GM21723 (cell line): ENCODE data around the gene EQTN.

Experiments used
- ATAC-seq: cut with Tn5 transposase; IDR thresholded peaks from one replicate; pipeline ENCODE4 v1.9.1; 2021; ENCODE audit warnings: mild to moderate bottlenecking, moderate library complexity; ENCODE audit not compliant: unreplicated experiment

The EQTN gene

DNA sequence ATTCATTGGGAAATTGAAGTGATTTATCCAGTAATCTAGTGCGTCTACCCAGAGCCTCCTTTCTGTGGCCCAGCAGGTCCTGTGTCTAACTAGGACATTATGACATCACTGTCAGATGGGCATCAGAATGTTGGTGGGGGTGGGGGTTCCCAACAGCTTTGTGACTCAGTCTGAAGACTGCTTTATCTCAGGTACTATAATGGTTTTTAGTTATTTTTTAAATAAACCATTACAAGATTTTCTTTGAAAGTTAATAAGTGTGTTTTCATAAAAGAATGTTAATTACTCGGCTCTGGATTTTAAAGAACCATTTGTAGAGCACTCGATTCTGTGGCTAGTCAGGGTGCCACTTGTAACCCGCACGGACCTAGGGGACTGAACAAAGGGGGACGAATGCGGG lies at the start of gene EQTN:
Gene EQTN (minus strand): TSS at position 101 of the 400 bp plus-strand sequence. CDS start 95 bp downstream, at position 6.
- ATAC-seq: no peak

DNA sequence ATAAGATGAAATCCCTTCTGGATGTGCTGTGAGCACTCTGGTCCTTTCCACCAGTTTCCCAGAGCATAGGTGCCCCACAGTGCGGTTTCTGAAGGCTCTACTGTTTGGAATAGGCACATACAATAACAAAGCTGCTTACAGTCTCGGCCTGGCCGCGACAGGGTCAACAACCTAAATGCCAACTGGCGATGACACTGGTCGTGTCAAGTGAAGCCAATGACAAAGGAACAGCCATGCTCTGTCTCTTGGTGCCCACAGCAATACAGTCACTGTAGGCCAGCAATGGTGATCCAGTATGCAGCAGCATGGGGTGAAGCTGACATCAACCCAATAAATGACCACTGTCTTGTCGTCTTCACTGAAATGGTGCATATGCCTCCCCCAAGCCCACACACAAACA lies 47.8 kb upstream of the EQTN start:
- no peak for ATAC-seq

DNA sequence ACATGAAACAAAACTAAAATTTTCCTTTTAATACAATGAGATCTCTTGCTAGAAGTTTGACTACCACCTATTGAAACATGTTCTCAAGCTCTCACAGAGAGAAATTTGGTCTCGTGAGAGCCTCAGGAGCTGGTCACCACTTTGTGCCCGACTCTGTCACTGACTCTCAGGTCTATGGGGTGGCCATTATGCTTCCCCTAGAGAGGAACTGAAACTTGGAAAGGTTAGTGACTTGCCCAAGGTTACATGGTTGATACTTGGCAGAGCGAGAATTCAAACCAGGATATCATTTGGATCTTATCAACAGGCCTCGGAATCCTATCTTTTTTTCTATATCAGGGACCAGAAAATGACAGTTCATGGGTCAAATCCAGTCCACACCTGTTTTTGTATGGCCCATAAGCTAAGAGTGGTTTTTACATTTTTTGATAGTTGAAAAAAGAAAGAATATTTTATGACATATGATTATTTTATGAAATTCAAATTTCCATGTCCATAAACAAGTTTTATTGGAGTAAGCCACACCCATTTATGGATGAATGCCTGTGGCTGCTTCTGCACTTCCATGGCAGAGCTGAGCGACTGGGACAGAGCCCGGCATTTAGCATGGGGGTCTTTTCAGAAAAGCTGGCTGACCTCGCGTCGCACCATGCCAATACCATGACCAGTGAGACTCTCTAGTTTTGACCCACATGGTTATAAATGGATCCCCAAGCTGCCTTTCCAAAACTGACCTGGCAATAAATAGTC lies 44.8 kb upstream of the EQTN start:
- no peak for ATAC-seq

DNA sequence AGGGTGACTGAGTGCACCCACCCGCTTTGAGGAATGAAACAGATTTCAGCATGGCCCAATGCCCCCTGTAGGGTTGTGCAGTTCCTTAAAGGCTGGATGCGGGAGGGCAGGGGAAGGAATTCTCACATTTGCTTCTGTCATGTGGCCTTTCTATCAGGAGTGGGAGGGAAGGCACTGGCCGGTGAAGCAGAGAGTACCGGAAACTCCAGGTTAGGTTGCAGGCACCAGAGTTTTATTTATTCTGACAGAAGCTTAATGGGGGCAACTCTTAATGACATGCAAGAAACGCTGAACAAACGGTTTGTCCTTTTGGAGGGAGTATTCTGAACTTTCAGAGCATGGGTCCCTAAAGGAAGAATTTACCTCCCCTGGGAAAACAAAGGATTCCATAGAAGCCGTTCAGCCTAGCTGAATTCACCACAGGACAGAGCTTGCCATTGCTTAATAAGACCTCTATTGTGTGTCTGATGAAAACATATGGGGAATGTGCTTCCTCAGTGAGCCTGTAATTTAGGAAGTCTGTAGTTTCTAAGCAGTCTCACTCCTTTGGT lies 44.1 kb upstream of the EQTN start:
- no peak for ATAC-seq

DNA sequence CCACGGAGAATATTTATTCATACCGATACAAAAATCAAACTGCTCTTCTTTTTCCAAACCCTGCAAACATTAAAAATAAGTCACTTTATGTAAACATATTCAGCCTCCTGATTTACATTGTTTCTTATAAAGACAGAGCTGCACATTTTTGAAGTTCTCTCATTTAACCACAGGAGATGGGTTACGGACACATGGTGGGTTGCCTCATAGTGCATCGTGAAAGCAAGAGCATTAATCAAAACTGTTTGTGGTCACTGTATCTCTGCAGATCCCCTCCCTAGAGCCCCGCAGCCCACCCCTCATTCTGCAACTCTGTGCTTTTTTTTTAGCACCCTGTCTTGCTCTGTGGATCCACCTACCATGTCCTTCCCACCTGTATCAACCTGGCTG lies 43.3 kb upstream of the EQTN start:
- ATAC-seq: no peak

- no peak for ATAC-seq
Observed at GRCh38 chr9:27339661-27340284, 42.8 kb upstream of the EQTN start.

DNA sequence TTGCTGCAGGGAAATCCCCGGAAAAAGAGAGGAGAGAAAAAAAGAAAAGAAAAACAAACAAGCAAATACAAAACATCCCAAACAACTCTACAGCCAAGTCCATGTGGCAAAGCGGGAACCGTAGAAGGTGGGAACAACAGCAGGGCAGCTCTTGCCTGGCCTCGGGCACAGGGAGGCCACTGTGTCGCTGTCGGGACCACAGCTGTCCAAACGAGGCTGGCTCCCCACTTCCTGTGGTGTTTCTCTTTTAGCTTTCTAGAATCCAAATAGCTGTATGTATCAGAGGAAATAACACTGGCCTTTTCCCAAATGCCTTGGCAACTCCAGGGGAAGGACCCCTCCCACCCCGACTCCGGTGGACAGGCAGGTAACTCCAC lies 41.6 kb upstream of the EQTN start:
- no peak for ATAC-seq

DNA sequence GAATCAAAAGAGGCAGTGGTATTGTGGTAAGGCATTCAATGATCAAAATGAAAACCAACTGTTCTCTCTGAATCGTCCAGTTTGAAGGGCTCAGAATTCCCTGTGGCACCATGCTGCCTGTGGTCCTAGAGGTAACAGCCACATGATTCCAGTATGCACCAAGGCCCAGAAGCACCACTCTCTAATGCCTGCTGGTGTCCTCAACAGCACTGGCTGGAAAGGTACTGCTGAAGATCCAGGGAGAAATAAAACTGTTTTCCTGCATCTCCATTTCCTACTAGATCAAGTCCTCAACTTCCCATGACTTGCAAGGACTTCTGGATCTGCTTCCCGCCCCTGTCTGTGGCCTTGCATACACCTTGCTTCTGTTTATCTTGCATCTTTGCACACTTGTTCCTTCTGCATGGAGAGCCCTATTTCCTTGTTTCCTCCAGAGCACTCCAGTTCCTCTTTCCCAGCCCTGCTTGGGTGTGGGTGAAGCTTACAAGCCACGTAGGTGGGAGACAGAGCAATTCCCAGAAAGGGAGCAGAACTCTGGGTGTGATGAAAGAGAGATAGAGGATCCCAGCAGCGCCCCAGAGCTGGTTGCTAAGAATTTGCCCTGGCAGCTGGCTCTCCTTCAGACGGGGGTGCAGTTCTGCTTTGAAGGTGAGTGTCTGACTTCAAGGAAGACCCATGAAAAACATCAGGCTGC lies 41.0 kb upstream of the EQTN start:
- no peak for ATAC-seq

DNA sequence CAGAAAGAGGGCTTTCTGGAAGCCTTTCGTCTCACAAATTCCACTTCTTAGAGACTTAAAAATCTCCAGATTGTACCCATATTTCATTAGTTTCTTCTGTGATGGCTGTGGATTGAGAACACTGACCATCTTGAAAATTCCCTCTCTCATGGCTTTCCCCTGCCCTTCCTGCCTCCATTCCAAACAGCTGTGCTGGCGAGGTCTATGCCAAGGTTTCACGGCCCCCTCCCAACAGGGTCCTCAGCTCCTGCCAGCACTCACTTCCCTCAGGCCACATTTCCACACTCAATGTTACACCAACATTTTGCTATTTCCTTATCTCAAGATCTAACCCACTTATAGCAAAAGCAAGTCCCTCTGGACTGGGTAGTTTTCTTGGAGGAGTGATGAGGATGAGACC lies 40.3 kb upstream of the EQTN start:
- ATAC-seq: no peak

DNA sequence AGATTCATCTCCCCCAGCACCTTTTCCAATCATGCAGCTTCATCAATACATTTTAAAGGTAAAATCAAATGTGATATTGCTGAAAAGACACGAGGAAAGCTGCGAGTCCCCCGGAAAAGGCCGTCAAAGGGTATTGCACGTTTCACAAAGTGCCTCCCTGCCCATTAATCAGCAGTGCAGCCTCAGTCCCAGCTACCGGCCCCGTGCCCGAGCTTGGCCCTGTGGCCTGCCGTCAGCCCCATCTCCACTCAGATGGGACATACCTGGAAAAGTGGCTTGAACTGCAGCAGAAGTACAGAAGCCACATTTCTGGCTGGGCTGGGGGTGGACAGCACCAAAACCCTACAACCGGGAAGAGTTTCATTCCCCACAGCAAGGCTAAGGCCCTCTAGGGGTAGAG lies 39.9 kb upstream of the EQTN start:
- ATAC-seq: no peak

- ATAC-seq: no peak
Observed at GRCh38 chr9:27336126-27336525, 39.2 kb upstream of the EQTN start.

GRCh38 chr9:27335075-27335474 lies 38.1 kb upstream of the EQTN start:
- no peak for ATAC-seq

GRCh38 chr9:27333241-27334052 lies 36.5 kb upstream of the EQTN start:
- ATAC-seq: no peak

GRCh38 chr9:27331393-27331792 lies 34.4 kb upstream of the EQTN start:
- ATAC-seq: no peak

- no peak for ATAC-seq
Observed at GRCh38 chr9:27329291-27329690, 32.3 kb upstream of the EQTN start.

DNA sequence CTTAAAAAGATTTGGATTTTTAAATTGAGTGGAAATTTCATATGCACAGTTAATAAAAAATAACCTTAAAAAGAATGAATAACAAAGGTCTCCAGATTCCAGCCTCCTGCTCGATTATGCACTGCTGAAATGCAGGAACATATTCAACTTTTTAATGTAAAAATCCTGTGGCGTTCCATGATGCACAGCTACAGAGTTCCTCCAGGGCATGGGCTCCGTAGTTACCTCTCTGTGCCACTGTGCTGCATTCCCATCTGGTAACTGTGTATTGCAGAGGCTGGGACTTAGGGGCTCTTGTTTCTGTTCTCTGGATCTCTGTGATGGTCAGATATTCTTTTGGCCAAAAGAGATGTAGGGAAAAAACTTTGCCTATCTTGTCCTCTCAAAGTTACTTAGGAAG lies 31.5 kb upstream of the EQTN start:
- no peak for ATAC-seq

GRCh38 chr9:27311184-27311583 lies 14.2 kb upstream of the EQTN start:
- no peak for ATAC-seq

DNA sequence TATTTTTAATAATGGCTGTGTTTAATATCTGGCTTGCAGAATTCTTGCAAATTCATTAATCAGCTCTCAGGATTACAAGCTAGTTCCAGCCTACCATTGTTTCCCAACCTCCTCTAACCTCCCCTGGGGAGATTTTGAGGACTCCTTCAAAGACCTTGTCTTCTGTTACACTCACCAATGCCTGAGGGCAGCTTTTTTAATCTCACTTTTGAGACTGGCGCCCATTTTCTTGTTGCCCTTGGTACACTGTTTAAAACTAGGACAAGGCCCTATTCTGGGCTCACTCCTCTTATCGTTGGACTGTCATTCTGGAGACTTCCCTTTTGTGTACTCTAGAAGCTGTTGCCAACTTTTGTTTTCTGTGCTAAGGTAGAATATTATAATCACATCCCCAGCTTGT lies 13.6 kb upstream of the EQTN start:
- no peak for ATAC-seq

- no peak for ATAC-seq
Observed at GRCh38 chr9:27308691-27309390, 11.9 kb upstream of the EQTN start.

DNA sequence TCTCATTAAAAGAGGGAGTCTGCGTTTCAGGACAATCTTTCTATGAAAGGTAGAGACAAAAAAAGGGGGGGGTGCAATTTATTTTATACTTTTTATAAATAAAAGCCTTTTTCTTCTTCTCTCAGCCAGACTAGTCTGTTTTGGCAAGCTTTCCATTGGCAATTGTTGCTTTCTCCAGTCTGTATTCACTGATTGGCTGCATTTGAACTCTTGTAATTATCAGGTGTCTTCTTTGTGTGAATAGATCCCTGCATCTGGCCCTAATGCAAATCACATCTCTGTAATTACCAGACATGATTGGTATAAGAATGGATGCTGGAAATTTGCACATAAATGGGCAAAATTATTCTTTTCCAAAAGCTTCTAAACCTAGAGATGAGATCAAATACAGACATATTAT lies 7.6 kb upstream of the EQTN start:
- ATAC-seq: no peak
